Jurkat, Clone E6-1 (cell line): Measurements from ENCODE around the gene PRICKLE2.

Experiments used
- DNase-seq: peaks from one replicate; pipeline ENCODE4 v3.0.0-alpha.2; 2011; ENCODE audit warnings: low read depth, low spot score
- H3K4me3 ChIP-seq: 2 replicates; pipeline ENCODE4 v1.5.1; 2011; ENCODE audit warnings: mild to moderate bottlenecking, low read length, control low read depth, moderate library complexity

PRICKLE2 gene

GRCh38 chr3:64167351-64167750 lies 57.9 kb downstream of the PRICKLE2 start:
- DNase-seq: no peak
- H3K4me3 ChIP-seq: no peak overlapping the region

GRCh38 chr3:64166584-64167162 lies 58.6 kb downstream of the PRICKLE2 start:
- no peak overlapping the region for H3K4me3 ChIP-seq
- no peak for DNase-seq

GRCh38 chr3:64164349-64164748 lies 60.9 kb downstream of the PRICKLE2 start:
- no peak for DNase-seq
- H3K4me3 ChIP-seq: no peak overlapping the region

- DNase-seq: no peak
These were observed 61.5 kb downstream of the PRICKLE2 start for GRCh38 chr3:64163755-64164148.

GRCh38 chr3:64163019-64163754 lies 62.1 kb downstream of the PRICKLE2 start:
- no peak for DNase-seq
- H3K4me3 ChIP-seq: no peak overlapping the region

More at GRCh38 chr3:64163755-64164148, 61.5 kb downstream of the PRICKLE2 start:
- H3K4me3 ChIP-seq: no peak overlapping the region

DNA sequence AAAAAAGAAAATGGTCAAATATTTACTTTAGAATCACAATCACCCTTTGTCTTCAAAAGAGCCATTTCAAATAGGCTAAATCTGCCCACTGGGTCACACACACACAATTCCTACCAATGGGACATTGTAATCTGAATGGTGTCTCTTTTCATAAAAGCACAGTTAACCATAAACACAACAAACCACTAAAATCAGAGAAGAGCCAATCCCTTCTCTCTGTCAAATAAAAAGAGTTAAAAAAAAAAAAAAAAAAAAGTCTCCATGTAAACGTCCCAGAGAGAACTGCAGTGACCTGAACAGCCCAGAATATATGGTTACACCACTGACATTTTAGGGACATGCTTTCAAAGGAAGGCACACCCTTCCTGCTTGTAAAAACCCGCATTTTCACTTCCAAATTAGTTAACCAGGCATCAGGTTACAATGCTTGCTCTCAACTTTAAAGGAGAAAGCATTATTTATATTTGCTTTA lies 63.7 kb downstream of the PRICKLE2 start:
- no peak for DNase-seq
- H3K4me3 ChIP-seq: no peak overlapping the region

DNA sequence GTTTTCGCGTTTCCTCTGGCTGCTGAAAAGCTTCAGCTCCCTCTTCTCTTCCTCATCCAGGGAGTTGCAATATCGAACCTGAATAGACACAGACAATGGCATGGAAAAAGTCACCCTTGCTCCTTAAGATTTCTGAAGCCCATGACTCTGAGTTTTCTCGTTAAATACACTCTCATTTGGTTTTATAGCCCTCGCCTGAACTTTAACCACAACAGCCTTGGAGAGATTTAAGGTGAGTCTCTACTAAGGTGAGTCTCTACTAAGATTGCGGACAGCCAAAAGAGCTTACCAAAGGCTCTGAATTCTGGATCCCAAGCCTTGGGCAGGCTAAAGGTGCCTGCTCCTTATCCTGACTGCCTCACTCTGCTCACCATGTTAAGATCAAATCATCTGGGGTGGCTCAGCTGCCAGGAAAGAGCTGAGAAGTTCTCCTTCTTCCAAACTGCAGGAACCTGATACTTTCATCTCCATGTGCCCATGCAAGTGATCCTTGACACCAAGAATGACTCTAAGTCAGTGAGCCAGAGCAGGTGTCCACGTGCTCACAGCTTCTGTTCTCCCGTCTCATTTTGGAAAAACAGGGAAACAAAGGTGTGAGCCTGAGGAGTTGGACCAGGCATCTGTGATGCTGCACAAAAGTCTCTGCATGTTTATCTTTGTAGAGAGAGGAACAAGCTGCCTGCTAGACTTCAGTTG lies 65.1 kb downstream of the PRICKLE2 start:
- DNase-seq: no peak
- H3K4me3 ChIP-seq: no peak overlapping the region

DNA sequence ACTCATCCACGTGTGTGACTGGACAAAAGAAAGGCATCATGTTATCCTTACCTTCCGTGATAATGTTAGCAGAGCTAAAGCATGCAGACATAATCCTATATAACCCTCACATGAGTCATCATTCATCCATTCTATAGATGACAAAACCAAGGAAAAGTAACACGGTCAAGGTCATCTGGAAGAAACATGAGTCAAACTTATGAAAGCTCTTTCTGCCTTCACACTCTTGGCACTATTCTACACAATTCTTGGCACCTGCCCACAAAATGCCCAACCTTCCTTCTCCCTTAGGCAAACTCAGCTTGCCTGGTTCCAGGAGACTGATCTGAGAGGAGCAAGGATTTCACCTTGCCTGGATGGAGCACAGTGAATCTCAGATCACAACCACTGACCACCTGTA lies 66.9 kb downstream of the PRICKLE2 start:
- H3K4me3 ChIP-seq: no peak overlapping the region
- DNase-seq: no peak

DNA sequence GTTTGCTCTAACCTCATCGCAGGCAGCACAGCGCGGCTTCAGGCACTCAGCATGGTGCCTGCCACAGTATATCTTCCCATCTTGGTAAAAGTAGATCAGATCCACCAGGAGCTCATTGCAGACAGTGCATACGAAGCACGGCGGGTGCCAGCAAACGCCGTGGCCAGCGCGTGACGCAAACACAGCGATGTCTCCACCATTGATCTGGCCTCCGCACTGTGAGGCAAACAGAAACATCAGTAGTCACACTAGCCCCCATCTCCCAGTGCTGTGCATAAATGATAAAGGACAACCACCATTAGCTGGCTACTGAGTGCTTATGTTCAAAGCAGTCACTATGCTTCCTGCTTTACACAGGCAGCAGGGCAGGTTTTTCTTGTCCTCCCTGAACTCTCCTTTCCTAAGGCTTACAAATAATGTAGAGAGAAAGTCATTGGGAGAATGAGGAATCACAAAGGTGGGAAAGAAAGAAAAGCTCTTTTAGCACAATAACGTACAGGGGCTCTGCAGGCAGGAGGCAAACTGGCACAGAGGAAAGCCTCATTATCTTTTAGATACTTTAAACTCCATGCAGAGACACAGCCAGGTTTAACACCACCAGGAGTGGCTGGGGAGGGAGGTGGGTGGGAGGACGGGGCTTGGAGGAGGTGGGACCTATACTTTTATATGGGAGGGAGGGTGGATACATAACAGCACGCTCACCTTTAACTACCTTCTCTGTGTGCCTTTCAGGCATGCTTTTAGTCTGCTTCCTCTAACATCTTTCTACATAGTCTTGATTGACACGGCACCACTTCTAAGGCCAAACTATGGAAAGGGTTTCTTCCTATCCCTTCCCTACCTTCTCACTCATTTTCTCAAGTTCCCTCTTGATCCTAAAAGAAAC lies 67.9 kb downstream of the PRICKLE2 start:
- H3K4me3 ChIP-seq: no peak overlapping the region
- no peak for DNase-seq

DNA sequence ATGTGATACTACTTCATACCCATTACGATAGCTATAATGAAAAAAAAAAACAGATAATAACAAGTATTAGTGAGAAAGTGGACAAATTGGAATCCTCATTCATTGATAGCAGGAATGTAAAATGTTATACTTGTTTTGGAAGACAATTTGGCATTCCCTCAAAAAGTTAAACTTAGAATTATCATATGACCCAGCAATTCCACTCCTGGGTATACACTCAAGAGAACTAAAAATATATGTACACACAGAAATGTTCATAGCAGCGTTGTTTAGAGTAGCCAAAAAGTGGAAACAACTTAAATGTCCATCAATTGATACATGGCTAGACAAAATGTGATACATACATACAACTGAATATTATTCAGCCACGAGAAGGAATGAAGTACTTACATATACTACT lies 69.9 kb downstream of the PRICKLE2 start:
- no peak overlapping the region for H3K4me3 ChIP-seq

GRCh38 chr3:64152676-64153466 lies 72.4 kb downstream of the PRICKLE2 start:
- no peak overlapping the region for H3K4me3 ChIP-seq
- no peak for DNase-seq

More for the DNA sequence above, 69.9 kb downstream of the PRICKLE2 start:
- no peak for DNase-seq

DNA sequence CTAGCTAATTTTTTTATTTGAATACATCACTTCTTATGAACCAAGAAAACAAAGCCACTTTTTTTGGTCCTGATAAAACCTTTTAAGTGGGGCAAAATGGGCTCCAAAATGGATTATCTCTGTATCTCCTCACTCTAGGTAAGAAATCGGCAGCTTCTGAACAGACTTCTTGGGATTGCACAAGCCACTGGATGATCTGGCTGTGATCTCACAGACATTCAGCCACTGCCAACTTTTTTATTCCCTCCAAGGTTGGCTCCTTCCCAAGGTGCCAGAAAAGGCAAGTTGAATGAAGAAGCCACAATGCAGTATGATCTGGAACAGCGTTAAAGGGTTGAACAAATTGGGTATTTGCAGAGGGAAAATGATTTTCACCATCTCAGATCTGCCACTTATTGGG lies 73.2 kb downstream of the PRICKLE2 start:
- H3K4me3 ChIP-seq: no peak overlapping the region
- DNase-seq: no peak

DNA sequence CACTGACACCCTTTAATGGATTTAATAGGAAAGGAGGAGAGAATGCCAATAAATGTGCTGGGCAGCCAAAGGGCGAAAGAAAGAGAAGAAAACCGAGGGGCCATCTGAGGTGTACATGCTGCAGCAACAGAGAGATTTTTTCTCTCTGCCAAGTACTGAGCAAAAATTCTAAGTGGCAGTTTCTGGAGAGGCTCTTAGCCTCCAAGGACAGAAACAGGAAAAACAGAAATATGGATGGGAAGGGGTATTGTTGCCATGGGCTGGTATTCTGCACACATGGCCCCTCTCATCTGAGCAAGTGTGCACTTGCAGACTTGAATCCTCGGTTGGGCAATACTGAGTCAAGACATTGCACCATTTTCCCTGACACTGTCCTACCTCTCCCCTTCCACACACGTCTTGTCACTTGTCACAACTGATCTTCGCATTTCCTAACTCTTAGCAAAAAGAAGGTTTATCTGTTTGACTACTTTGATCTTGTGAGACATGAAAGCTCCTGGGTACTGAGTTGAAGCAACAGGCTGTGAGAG lies 73.9 kb downstream of the PRICKLE2 start:
- no peak for DNase-seq
- H3K4me3 ChIP-seq: no peak overlapping the region

DNA sequence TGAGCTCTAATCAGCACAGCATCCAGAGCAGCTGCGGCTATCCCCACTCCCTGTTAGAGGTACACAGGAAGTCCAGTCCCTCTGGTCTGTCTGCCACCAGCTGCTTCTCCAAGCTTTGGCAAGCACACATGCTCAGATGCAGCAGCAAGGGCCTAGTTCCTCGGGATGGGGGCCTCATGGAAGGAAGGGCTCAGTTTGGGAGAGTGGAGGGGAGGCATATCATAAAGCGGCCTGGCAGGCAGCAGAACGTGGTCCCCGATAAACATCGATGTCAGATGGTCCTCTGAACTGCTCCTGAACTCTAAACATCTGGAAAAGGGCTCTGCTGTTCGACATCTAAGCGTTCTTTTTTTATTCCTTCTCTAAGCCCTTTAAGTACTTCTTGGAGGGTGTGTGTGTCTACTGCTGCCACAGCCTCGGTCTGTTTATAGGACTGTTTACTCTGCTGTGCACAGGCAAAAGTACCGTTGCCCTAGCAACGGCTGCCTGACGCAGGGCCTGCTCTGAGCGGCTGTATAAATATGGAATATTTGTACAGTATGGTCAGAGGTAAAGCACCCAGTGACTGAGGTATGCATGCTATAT lies 74.6 kb downstream of the PRICKLE2 start:
- H3K4me3 ChIP-seq: no peak overlapping the region
- no peak for DNase-seq

- no peak overlapping the region for H3K4me3 ChIP-seq
- no peak for DNase-seq
These were observed 75.4 kb downstream of the PRICKLE2 start for GRCh38 chr3:64149886-64150285.

GRCh38 chr3:64148955-64149653 lies 76.2 kb downstream of the PRICKLE2 start:
- DNase-seq: no peak

GRCh38 chr3:64147211-64147610 lies 78.1 kb downstream of the PRICKLE2 start:
- no peak overlapping the region for H3K4me3 ChIP-seq
- DNase-seq: no peak

More at GRCh38 chr3:64148955-64149653, 76.2 kb downstream of the PRICKLE2 start:
- no peak overlapping the region for H3K4me3 ChIP-seq
